ENCODE results near the gene GBP7.

- TF ChIP-seq RAD21 (conservative IDR thresholded peaks at IDR 0.05) (no peak), CTCF (IDR thresholded peaks at IDR 0.05; ENCODE audit: poor library complexity, severe bottlenecking) (no peak), TAF1 (IDR thresholded peaks at IDR 0.05; ENCODE audit: low read depth) (no peak), POLR2AphosphoS5 (IDR thresholded peaks at IDR 0.05) (no peak), SMC3 (conservative IDR thresholded peaks at IDR 0.05; ENCODE audit: poor library complexity) (no peak)
Observed at GRCh38 chr1:89130716-89131115, 45.1 kb downstream of the GBP7 start.

All from neural cell (in vitro differentiated cells).